Measurements from ENCODE around the gene PRR20G. TPM values are rescaled to one million over a fixed set of nuclear protein-coding genes. Genes with fewer than 3 reads are reported as not detected.

Gene PRR20G
- total and polyA plus RNA-seq, 2 donors (not counting 1 experiment from before 2014, with no cell fraction given): not detected

DNA sequence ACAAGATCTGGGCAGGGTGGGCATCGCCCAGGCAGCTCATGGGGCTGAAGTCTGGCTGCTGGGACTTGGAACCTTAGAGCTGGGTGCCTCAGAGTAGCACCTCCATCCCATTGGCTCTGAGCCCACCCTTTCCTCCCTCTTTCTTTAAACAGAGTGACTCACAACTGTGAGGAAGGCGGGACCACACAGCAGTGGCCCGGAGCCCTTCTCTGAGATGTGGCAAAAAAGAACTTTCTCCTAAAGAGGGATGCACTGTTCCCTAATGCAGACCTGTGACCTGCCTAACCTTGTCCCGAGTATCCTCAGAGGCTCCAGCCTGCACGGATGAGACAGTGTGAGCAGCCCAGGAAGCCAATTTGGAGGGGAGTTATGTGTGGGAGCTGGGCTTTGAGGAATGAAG lies 23.6 kb downstream of the PRR20G start:
- peaks cover 2 to 17% (median 5%) of the 10 kb centered on the region in 3 donors for H3K9me3 ChIP-seq (ENCODE audit: control extremely low read depth in 1 of 3, control insufficient read depth in 2 of 3, insufficient read depth in 1 of 3, low read length in 2 of 3)
- no peak for ATAC-seq (ENCODE audit: low read depth)
- intact Hi-C loops (cut with micrococcal nuclease): no loop called here
- WGBS (ENCODE audit: insufficient coverage): 81% methylated on average over 5 of the region's 5 CpGs
- no peaks in the 10 kb centered on the region for H3K79me2 ChIP-seq (ENCODE audit: control insufficient read depth, insufficient read depth, low read length)
- H3K4me1 Mint-ChIP-seq: no peaks in the 10 kb centered on the region
- CTCF ChIA-PET: no interaction called here
- TF ChIP-seq EZH2 (IDR thresholded peaks at IDR 0.05; ENCODE audit: borderline replicate concordance, insufficient read depth, low read depth, low read length, poor library complexity, severe bottlenecking) (no peak), CTCF (IDR thresholded peaks at IDR 0.05) (no peak)
- H4K20me1 ChIP-seq (ENCODE audit: control insufficient read depth, insufficient read depth, low read length, poor library complexity, severe bottlenecking): no peaks in the 10 kb centered on the region
- no peaks in the 10 kb centered on the region for H3K27me3 ChIP-seq (replicated peaks in 1 of 4; ENCODE audit: control extremely low read depth in 1 of 4, control insufficient read depth in 3 of 4, insufficient read depth in 4 of 4, low read length in 3 of 4)
- no peak overlapping the region for H3K4me3 ChIP-seq (ENCODE audit: control extremely low read depth in 1 of 5, extremely low read depth in 1 of 5, insufficient read depth in 1 of 5, low read depth in 2 of 5, low read length in 4 of 5)
- H3K4me3 Mint-ChIP-seq: no peak overlapping the region
- no peak overlapping the region for H3K27ac Mint-ChIP-seq
- H3K4me1 ChIP-seq (ENCODE audit: control insufficient read depth in 2 of 2, insufficient read depth in 2 of 2, low read length in 2 of 2): no peaks in the 10 kb centered on the region
- POLR2A ChIA-PET: no interaction called here
- no peaks in the 10 kb centered on the region for H3K36me3 ChIP-seq (replicated peaks in 1 of 2; ENCODE audit: control extremely low read depth in 1 of 2, control insufficient read depth in 1 of 2, extremely low read depth in 1 of 2, insufficient read depth in 2 of 2, low read length in 1 of 2)
- DNase-seq: no peak
- no peaks in the 10 kb centered on the region for H3K9me3 Mint-ChIP-seq (ENCODE audit: insufficient read depth)
- no peak overlapping the region for H2AFZ ChIP-seq (ENCODE audit: insufficient read depth, low read depth, low read length, poor library complexity, severe bottlenecking)
- no peak overlapping the region for H3K4me2 ChIP-seq (replicated peaks; ENCODE audit: low read depth, low read length, poor library complexity, severe bottlenecking)
- H3K9ac ChIP-seq (ENCODE audit: low read length): no peak overlapping the region
- H3K27me3 Mint-ChIP-seq: peaks cover 14% of the 10 kb centered on the region
- no peak overlapping the region for H3K27ac ChIP-seq (ENCODE audit: low read length in 2 of 2)

DNA sequence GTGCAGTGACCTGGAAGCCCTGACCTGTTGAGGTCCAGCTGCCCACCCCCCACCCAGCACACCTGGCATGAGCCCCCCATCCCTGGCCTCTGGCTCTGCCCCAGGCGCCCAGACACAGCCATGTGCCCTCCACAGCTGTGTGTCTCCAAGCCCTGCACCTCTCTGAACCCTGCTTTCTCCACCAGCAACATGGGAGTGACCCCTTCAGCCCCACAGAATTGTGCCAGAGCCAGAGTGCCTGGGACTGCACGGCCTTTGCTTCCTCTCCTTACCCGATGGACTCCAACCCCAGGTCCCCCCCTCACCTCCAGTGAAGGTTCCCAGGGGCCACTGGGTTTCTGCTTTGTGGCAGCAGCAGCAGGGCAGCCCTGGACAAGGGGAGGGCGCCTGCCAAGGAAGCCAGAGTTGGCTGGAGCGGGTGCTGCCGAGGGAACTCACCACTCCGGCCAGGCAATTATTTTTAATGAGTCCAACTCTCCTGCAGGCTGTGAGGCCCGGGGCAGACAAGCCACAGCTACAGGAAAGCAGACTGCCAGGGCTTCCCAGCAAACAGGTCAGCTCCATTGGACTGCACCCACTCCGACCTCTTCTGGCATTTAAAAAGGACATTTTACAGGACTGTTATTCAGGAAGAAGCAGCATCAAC lies 24.1 kb downstream of the PRR20G start:
- TF ChIP-seq CTCF (IDR thresholded peaks at IDR 0.05) (no peak), EZH2 (IDR thresholded peaks at IDR 0.05; ENCODE audit: borderline replicate concordance, insufficient read depth, low read depth, low read length, poor library complexity, severe bottlenecking) (no peak)

More for the DNA sequence above, 24.1 kb downstream of the PRR20G start:
- H3K9ac ChIP-seq (ENCODE audit: low read length): no peak overlapping the region
- no peaks in the 10 kb centered on the region for H4K20me1 ChIP-seq (ENCODE audit: control insufficient read depth, insufficient read depth, low read length, poor library complexity, severe bottlenecking)
- Mint-ChIP-seq H3K4me3 (no peak overlapping the region), H3K9me3 (ENCODE audit: insufficient read depth) (no peaks in the 10 kb centered on the region), H3K27ac (no peak overlapping the region), H3K4me1 (no peaks in the 10 kb centered on the region), H3K27me3 (peaks cover 15% of the 10 kb centered on the region)
- WGBS (ENCODE audit: insufficient coverage): 79% methylated on average over 9 of the region's 9 CpGs
- no peak overlapping the region for H3K4me3 ChIP-seq (ENCODE audit: control extremely low read depth in 1 of 5, extremely low read depth in 1 of 5, insufficient read depth in 1 of 5, low read depth in 2 of 5, low read length in 4 of 5)
- H3K9me3 ChIP-seq (ENCODE audit: control extremely low read depth in 1 of 3, control insufficient read depth in 2 of 3, insufficient read depth in 1 of 3, low read length in 2 of 3): peaks cover 1 to 15% (median 4%) of the 10 kb centered on the region in 3 donors
- H3K79me2 ChIP-seq (ENCODE audit: control insufficient read depth, insufficient read depth, low read length): no peaks in the 10 kb centered on the region
- H3K36me3 ChIP-seq (replicated peaks in 1 of 2; ENCODE audit: control extremely low read depth in 1 of 2, control insufficient read depth in 1 of 2, extremely low read depth in 1 of 2, insufficient read depth in 2 of 2, low read length in 1 of 2): no peaks in the 10 kb centered on the region
- ATAC-seq (ENCODE audit: low read depth) (no peak), DNase-seq (no peak)
- no peaks in the 10 kb centered on the region for H3K4me1 ChIP-seq (ENCODE audit: control insufficient read depth in 2 of 2, insufficient read depth in 2 of 2, low read length in 2 of 2)
- H2AFZ ChIP-seq (ENCODE audit: insufficient read depth, low read depth, low read length, poor library complexity, severe bottlenecking): no peak overlapping the region
- POLR2A ChIA-PET: no interaction called here
- H3K27me3 ChIP-seq (replicated peaks in 1 of 4; ENCODE audit: control extremely low read depth in 1 of 4, control insufficient read depth in 3 of 4, insufficient read depth in 4 of 4, low read length in 3 of 4): no peaks in the 10 kb centered on the region
- CTCF ChIA-PET: no interaction called here
- no peak overlapping the region for H3K4me2 ChIP-seq (replicated peaks; ENCODE audit: low read depth, low read length, poor library complexity, severe bottlenecking)
- intact Hi-C loops (cut with micrococcal nuclease): no loop called here
- no peak overlapping the region for H3K27ac ChIP-seq (ENCODE audit: low read length in 2 of 2)

All from B cell (primary cell).